ENCODE measurements around the gene ITGA2B. TPM values are rescaled to one million over a fixed set of nuclear protein-coding genes. Genes with fewer than 3 reads are reported as not detected.

The ITGA2B gene
- total and polyA plus RNA-seq, 4 donors = 1.4 to 9.2 (median 4.2) TPM

GRCh38 chr17:44376124-44376523 lies 13.3 kb downstream of the ITGA2B start:
- peak; percentile 86 to 89 (median 86) for DNase-seq
- Histone ChIP-seq H3K9me3 (ENCODE audit: control insufficient read depth in 4 of 4, insufficient read depth in 3 of 4, low read length in 3 of 4) (no peaks in the 10 kb centered on the region), H3K4me1 (ENCODE audit: control insufficient read depth in 5 of 5, insufficient read depth in 5 of 5, low read length in 5 of 5) (peaks cover 0 to 16% (median 7%) of the 10 kb centered on the region in 5 donors), H3K27me3 (ENCODE audit: control insufficient read depth in 3 of 3, insufficient read depth in 3 of 3, low read length in 2 of 3) (peaks cover 0 to 2% (median 0%) of the 10 kb centered on the region in 3 donors), H3K4me3 (no peak overlapping the region), H3K27ac (ENCODE audit: low read depth in 1 of 2, low read length in 1 of 2) (no peak overlapping the region), H3K9ac (ENCODE audit: insufficient read depth in 1 of 2, low read length in 2 of 2) (no peak overlapping the region), H3K36me3 (ENCODE audit: control insufficient read depth in 4 of 4, insufficient read depth in 4 of 4, low read length in 4 of 4) (no peaks in the 10 kb centered on the region)
- 22 to 50% methylated on average over 5 of the region's 5 CpGs for WGBS, 2 donors
- no peak for TF ChIP-seq CTCF (IDR thresholded peaks at IDR 0.05; ENCODE audit: control extremely low read depth, extremely low read depth)
- no peak for ATAC-seq (ENCODE audit: insufficient read depth, low FRiP score)

- WGBS, 2 donors = 51 to 54% methylated on average over 22 of the region's 22 CpGs
- Histone ChIP-seq H3K36me3 (ENCODE audit: control insufficient read depth in 4 of 4, insufficient read depth in 4 of 4, low read length in 4 of 4) (no peaks in the 10 kb centered on the region), H3K4me1 (ENCODE audit: control insufficient read depth in 5 of 5, insufficient read depth in 5 of 5, low read length in 5 of 5) (peaks cover 0 to 16% (median 7%) of the 10 kb centered on the region in 5 donors), H3K9me3 (ENCODE audit: control insufficient read depth in 4 of 4, insufficient read depth in 3 of 4, low read length in 3 of 4) (no peaks in the 10 kb centered on the region), H3K9ac (ENCODE audit: insufficient read depth in 1 of 2, low read length in 2 of 2) (no peak overlapping the region), H3K27ac (ENCODE audit: low read depth in 1 of 2, low read length in 1 of 2) (no peak overlapping the region), H3K4me3 (no peak overlapping the region), H3K27me3 (ENCODE audit: control insufficient read depth in 3 of 3, insufficient read depth in 3 of 3, low read length in 2 of 3) (no peaks in the 10 kb centered on the region)
- no peak for TF ChIP-seq CTCF (IDR thresholded peaks at IDR 0.05; ENCODE audit: control extremely low read depth, extremely low read depth)
- ATAC-seq (ENCODE audit: insufficient read depth, low FRiP score) = no peak
- DNase-seq = peak in 1 of 3 donors; percentile 21
These were observed 14.0 kb downstream of the ITGA2B start for GRCh38 chr17:44375196-44376017.

GRCh38 chr17:44374306-44375195 lies 14.9 kb downstream of the ITGA2B start:
- no peak overlapping the region for H3K4me3 ChIP-seq
- WGBS, 2 donors = 32 to 34% methylated on average over 30 to 31 of the region's 31 CpGs
- no peak for ATAC-seq (ENCODE audit: insufficient read depth, low FRiP score)
- H3K9ac ChIP-seq (ENCODE audit: insufficient read depth in 1 of 2, low read length in 2 of 2) = no peak overlapping the region
- no peaks in the 10 kb centered on the region for H3K27me3 ChIP-seq (ENCODE audit: control insufficient read depth in 3 of 3, insufficient read depth in 3 of 3, low read length in 2 of 3)
- H3K9me3 ChIP-seq (ENCODE audit: control insufficient read depth in 4 of 4, insufficient read depth in 3 of 4, low read length in 3 of 4) = no peaks in the 10 kb centered on the region
- H3K4me1 ChIP-seq (ENCODE audit: control insufficient read depth in 5 of 5, insufficient read depth in 5 of 5, low read length in 5 of 5) = peaks cover 0 to 16% (median 7%) of the 10 kb centered on the region in 5 donors
- H3K36me3 ChIP-seq (ENCODE audit: control insufficient read depth in 4 of 4, insufficient read depth in 4 of 4, low read length in 4 of 4) = no peaks in the 10 kb centered on the region
- no peak overlapping the region for H3K27ac ChIP-seq (ENCODE audit: low read depth in 1 of 2, low read length in 1 of 2)
- DNase-seq = peak; percentile 40 to 70 (median 70)
- no peak for TF ChIP-seq CTCF (IDR thresholded peaks at IDR 0.05; ENCODE audit: control extremely low read depth, extremely low read depth)
